ENCODE data around the gene CAV1. TPM values are rescaled to one million over a fixed set of nuclear protein-coding genes. Genes with fewer than 3 reads are reported as not detected.

CAV1 gene
- total RNA-seq, 1 donor from 2014 or later, result 6.1 TPM

- H3K27ac Mint-ChIP-seq, result no peak overlapping the region
- TF ChIP-seq, protein P1, sequence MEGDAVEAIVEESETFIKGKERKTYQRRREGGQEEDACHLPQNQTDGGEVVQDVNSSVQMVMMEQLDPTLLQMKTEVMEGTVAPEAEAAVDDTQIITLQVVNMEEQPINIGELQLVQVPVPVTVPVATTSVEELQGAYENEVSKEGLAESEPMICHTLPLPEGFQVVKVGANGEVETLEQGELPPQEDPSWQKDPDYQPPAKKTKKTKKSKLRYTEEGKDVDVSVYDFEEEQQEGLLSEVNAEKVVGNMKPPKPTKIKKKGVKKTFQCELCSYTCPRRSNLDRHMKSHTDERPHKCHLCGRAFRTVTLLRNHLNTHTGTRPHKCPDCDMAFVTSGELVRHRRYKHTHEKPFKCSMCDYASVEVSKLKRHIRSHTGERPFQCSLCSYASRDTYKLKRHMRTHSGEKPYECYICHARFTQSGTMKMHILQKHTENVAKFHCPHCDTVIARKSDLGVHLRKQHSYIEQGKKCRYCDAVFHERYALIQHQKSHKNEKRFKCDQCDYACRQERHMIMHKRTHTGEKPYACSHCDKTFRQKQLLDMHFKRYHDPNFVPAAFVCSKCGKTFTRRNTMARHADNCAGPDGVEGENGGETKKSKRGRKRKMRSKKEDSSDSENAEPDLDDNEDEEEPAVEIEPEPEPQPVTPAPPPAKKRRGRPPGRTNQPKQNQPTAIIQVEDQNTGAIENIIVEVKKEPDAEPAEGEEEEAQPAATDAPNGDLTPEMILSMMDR (IDR thresholded peaks at IDR 0.05), result no peak
- intact Hi-C loops (cut with micrococcal nuclease), result no loop called here
- H3K36me3 Mint-ChIP-seq (ENCODE audit: low read depth), result no peaks in the 10 kb centered on the region
- POLR2A ChIA-PET, result no interaction called here
- no peak overlapping the region for H3K4me3 Mint-ChIP-seq
- ATAC-seq (ENCODE audit: low read depth) (no peak), DNase-seq (no peak)
- H3K4me1 Mint-ChIP-seq, result peaks cover 23% of the 10 kb centered on the region
- CTCF ChIA-PET, result interaction anchor here (0.7 to 1.5 kb wide), 2 partner anchors 19 to 46 kb away, joined by 3 to 5 read pairs; no protein-coding TSS in a partner anchor
- H3K9me3 Mint-ChIP-seq, result no peaks in the 10 kb centered on the region
- H3K27me3 Mint-ChIP-seq, result peaks cover 4% of the 10 kb centered on the region
These were observed 47.2 kb downstream of the CAV1 start for GRCh38 chr7:116572036-116572435.

- CTCF ChIA-PET, result interaction anchor here (1.1 kb wide), 1 partner anchor 9 kb away, joined by 3 read pairs; no protein-coding TSS in a partner anchor
- H3K27ac Mint-ChIP-seq, result no peak overlapping the region
- intact Hi-C loops (cut with micrococcal nuclease), result no loop called here
- no peak overlapping the region for H3K4me3 Mint-ChIP-seq
- POLR2A ChIA-PET, result interaction anchor here (1.6 kb wide), 1 partner anchor 9 kb away, joined by 5 read pairs; no protein-coding TSS in a partner anchor
- ATAC-seq (ENCODE audit: low read depth), result no peak
- peaks cover 23% of the 10 kb centered on the region for H3K4me1 Mint-ChIP-seq
- no peak for DNase-seq
- peaks cover 4% of the 10 kb centered on the region for H3K27me3 Mint-ChIP-seq
- TF ChIP-seq, protein P1 (IDR thresholded peaks at IDR 0.05), result no peak
- H3K9me3 Mint-ChIP-seq, result no peaks in the 10 kb centered on the region
- H3K36me3 Mint-ChIP-seq (ENCODE audit: low read depth), result no peaks in the 10 kb centered on the region
These were observed 48.7 kb downstream of the CAV1 start for GRCh38 chr7:116573541-116573940.

DNA sequence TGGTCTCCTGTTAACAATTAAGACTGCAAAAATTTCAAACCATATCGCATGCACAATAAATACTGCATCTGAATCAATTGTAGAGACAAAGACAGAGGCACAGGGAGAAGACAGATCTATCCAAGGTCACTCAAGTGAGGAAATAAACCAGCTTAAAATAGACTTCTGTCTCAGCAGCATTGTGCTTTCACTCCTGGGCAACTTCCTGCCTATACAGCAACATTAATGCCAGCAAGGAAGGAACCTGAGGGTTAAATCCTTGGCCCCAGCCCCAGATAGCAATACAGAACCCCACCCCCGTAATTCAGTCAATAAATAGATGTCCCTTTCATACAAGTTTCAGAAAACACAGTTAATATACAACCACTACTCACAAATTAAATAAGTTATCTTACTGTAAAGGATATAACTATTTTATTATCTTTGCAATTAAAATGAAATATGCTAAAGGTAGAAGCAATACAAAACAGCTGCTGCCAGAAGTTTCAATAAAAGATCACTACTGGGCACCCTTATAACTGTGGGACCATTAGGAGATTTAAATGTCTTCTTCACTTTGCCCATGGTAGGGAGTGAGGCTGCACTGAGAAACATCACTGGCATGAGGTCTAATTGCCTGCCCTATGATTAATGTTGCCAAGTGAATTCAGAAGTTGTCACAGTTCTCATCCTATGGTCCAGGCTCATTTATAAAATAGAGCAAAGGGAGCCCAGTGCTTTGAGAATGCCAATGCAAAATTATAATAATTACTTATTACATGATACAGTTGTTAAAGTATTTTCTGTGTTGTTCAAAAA lies 49.4 kb downstream of the CAV1 start:
- peaks cover 5% of the 10 kb centered on the region for H3K27me3 Mint-ChIP-seq
- ATAC-seq (ENCODE audit: low read depth) (no peak), DNase-seq (no peak)
- no peaks in the 10 kb centered on the region for H3K36me3 Mint-ChIP-seq (ENCODE audit: low read depth)
- H3K9me3 Mint-ChIP-seq, result no peaks in the 10 kb centered on the region
- no peak overlapping the region for H3K27ac Mint-ChIP-seq
- POLR2A ChIA-PET, result interaction anchor here (0.6 to 1.6 kb wide), 2 partner anchors 8 to 425 kb away, joined by 3 to 5 read pairs; no protein-coding TSS in a partner anchor
- TF ChIP-seq, protein P1 (IDR thresholded peaks at IDR 0.05), result no peak
- H3K4me1 Mint-ChIP-seq, result peaks cover 23% of the 10 kb centered on the region
- CTCF ChIA-PET, result no interaction called here
- intact Hi-C loops (cut with micrococcal nuclease), result no loop called here
- no peak overlapping the region for H3K4me3 Mint-ChIP-seq

- Mint-ChIP-seq H3K9me3 (no peaks in the 10 kb centered on the region), H3K4me3 (no peak overlapping the region), H3K36me3 (ENCODE audit: low read depth) (no peaks in the 10 kb centered on the region), H3K27me3 (peaks cover 1% of the 10 kb centered on the region), H3K4me1 (peaks cover 18% of the 10 kb centered on the region), H3K27ac (no peak overlapping the region)
- ChIA-PET CTCF (no interaction called here), POLR2A (no interaction called here)
- intact Hi-C loops (cut with micrococcal nuclease), result no loop called here
- no peak for ATAC-seq (ENCODE audit: low read depth)
- no peak for DNase-seq
- TF ChIP-seq, protein P1 (IDR thresholded peaks at IDR 0.05), result no peak
These were observed 51.0 kb downstream of the CAV1 start for GRCh38 chr7:116575853-116576252.

All from activated B cell treated with CpG ODN at 0.5 μM for 24 hours (primary cell).